ENCODE results near the gene PRRG1.
"Not testable (repeated sequence)": the region's sequence is repeated elsewhere in the genome, so short reads cannot be mapped to it uniquely, and the experiment has no call there.

Gene PRRG1

GRCh38 chrX:37407736-37408135 is 58.6 kb downstream of the PRRG1 start:
- TF ChIP-seq, protein P1, sequence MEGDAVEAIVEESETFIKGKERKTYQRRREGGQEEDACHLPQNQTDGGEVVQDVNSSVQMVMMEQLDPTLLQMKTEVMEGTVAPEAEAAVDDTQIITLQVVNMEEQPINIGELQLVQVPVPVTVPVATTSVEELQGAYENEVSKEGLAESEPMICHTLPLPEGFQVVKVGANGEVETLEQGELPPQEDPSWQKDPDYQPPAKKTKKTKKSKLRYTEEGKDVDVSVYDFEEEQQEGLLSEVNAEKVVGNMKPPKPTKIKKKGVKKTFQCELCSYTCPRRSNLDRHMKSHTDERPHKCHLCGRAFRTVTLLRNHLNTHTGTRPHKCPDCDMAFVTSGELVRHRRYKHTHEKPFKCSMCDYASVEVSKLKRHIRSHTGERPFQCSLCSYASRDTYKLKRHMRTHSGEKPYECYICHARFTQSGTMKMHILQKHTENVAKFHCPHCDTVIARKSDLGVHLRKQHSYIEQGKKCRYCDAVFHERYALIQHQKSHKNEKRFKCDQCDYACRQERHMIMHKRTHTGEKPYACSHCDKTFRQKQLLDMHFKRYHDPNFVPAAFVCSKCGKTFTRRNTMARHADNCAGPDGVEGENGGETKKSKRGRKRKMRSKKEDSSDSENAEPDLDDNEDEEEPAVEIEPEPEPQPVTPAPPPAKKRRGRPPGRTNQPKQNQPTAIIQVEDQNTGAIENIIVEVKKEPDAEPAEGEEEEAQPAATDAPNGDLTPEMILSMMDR (IDR thresholded peaks at IDR 0.05; ENCODE audit: low read length, missing control alignments), result no peak
- no peak for DNase-seq (ENCODE audit: low read depth)

DNA sequence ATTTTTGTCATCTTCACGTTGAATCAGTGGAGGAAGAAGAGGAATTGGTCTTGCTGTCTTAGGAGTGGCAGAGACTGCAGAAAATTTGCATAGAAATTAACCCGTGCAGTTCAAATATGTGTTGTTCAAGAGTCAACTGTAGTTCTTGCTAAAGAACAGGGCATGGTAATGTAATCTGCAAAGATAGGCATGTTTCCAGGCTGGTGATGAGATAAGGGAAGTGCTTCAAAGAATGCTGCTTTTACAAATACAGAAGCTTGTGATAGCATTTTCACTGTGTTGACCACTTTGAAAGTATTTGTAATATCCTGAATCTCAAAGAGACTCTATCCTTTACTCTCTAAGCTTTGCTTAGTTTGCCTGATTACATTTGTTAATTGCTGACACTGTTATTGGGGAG is 60.1 kb downstream of the PRRG1 start:
- H3K4me3 ChIP-seq (replicated peaks; ENCODE audit: low read depth, low read length), result no peak overlapping the region
- TF ChIP-seq, protein P1 (IDR thresholded peaks at IDR 0.05; ENCODE audit: low read length, missing control alignments), result no peak
- no peak for DNase-seq (ENCODE audit: low read depth)

More at GRCh38 chrX:37407736-37408135, 58.6 kb downstream of the PRRG1 start:
- no peak overlapping the region for H3K4me3 ChIP-seq (replicated peaks; ENCODE audit: low read depth, low read length)

DNA sequence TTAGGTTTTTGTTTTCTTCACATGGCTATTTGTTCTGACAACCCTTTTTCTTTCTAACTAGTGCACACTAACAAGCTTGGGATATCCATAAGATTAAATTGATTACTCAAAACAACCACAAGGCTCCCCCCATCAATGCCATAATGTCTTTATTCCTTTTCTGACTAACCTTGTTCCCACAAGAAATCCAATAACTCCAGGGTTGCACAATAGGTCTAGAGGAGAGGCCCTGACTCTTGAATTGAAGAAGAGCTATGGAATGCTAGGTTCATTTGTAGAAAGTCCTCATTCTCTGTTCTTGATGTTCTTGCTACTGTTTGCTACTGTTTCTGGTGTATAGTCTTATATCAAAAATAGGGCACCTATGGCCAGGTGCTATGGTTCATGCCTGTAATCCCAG is 71.0 kb downstream of the PRRG1 start:
- no peak overlapping the region for H3K4me3 ChIP-seq (replicated peaks; ENCODE audit: low read depth, low read length)
- no peak for DNase-seq (ENCODE audit: low read depth)
- TF ChIP-seq, protein P1 (IDR thresholded peaks at IDR 0.05; ENCODE audit: low read length, missing control alignments), result no peak

DNA sequence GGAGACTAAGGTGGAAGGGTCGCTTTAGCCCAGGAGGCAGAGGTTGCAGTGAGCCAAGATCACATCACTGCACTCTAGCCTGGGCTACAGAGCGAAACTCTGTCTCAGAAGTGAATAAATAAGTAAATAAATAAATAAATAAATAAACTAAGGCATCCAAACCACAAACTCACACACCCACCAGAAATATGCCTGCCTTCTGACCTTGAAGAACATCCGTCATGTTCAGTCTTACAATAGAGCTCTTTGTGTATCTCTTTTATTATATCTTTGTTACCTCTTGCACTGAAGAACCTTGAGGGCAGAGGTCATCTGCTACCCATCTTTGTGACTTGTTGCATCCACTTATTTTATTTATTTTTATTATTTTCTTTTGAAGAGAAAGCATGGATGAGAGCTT is 71.6 kb downstream of the PRRG1 start:
- no peak overlapping the region for H3K4me3 ChIP-seq (replicated peaks; ENCODE audit: low read depth, low read length)
- no peak for DNase-seq (ENCODE audit: low read depth)
- TF ChIP-seq, protein P1 (IDR thresholded peaks at IDR 0.05; ENCODE audit: low read length, missing control alignments), result no peak

DNA sequence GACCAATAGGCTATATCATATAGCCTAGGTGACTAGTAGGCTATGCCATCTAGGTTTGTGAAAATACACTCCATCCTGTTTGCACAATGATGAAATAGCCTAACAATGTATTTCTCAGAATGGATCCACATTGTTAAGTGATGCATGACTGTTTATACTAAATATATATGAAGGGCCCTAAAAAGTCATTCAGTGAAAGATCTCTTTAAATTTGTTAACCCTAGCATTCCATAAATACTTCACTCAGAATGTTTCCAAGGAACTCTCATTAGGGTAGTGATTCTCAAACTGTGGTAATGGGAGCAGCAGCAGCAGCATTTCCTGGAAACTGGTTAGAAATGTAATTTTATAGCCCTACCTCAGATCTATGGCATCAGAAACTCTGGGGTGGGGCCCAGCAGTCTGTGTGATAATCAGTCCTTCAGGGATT is 74.9 kb downstream of the PRRG1 start:
- peak; percentile 29 for DNase-seq (ENCODE audit: low read depth)
- H3K4me3 ChIP-seq (replicated peaks; ENCODE audit: low read depth, low read length), result no peak overlapping the region
- TF ChIP-seq, protein P1 (IDR thresholded peaks at IDR 0.05; ENCODE audit: low read length, missing control alignments), result no peak

DNA sequence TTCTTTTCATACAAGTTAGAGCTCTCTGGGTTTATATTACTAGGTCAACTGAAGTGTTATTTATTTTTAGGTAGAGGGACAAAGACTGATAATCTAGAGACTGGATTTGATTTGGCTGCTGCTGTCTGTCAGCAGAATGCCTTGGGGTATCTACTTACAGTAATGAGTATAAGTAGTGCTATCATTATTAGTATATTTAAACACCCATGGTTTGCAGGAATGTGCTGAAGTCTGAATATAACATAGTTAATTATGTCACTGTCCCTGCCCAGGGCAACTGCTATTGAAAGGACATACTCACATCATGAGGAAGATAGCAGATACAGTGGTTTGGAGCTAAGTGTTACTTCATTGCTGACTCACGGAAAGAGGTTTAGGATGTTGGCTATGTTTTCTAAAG is 76.2 kb downstream of the PRRG1 start:
- TF ChIP-seq, protein P1 (IDR thresholded peaks at IDR 0.05; ENCODE audit: low read length, missing control alignments), result no peak
- no peak overlapping the region for H3K4me3 ChIP-seq (replicated peaks; ENCODE audit: low read depth, low read length)
- no peak for DNase-seq (ENCODE audit: low read depth)

- not testable (repeated sequence) for DNase-seq (ENCODE audit: low read depth); H3K4me3 ChIP-seq (replicated peaks; ENCODE audit: low read depth, low read length)
These were observed 79.8 kb downstream of the PRRG1 start for GRCh38 chrX:37428962-37429361.

All from fibroblast of pulmonary artery (primary cell).